GM18909 (cell line): ENCODE data around the gene RNF212.

Source experiments
- ATAC-seq: cut with Tn5 transposase; IDR thresholded peaks from one replicate; pipeline ENCODE4 v1.9.1; 2021; ENCODE audit warnings: mild to moderate bottlenecking; ENCODE audit not compliant: unreplicated experiment, poor library complexity

RNF212 gene

GRCh38 chr4:1023895-1024740 is 89.2 kb downstream of the RNF212 start:
- ATAC-seq = no peak

- ATAC-seq = no peak
Measured at GRCh38 chr4:1023075-1023640, 90.2 kb downstream of the RNF212 start.

DNA sequence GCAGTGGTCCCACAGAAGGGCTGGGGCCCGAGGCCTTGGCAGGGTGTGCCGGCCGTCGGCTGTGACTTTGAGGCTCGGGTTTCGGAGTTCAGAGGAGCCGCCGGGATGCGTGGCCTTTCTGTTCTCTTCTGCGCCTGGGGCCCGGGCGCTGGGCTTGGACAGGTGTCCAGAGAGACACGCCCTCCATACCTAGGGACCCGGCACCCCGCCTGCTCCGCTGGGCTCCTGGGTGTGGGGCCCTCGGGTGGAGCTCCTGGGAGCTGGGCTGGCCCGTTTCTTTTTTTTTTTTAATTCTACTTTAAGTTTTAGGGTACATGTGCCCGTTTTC is 90.7 kb downstream of the RNF212 start:
- ATAC-seq = no peak

GRCh38 chr4:1022051-1022738 is 91.2 kb downstream of the RNF212 start:
- ATAC-seq = no peak
